ENCODE measurements around the gene NELFB. TPM values are rescaled to one million over a fixed set of nuclear protein-coding genes. Genes with fewer than 3 reads are reported as not detected.
A peak's percentile ranks its signal among the peaks of the same experiment; 100 is the strongest.

NELFB gene
- total RNA-seq, 2 donors from 2014 or later: 57.6 to 58.4 TPM

DNA sequence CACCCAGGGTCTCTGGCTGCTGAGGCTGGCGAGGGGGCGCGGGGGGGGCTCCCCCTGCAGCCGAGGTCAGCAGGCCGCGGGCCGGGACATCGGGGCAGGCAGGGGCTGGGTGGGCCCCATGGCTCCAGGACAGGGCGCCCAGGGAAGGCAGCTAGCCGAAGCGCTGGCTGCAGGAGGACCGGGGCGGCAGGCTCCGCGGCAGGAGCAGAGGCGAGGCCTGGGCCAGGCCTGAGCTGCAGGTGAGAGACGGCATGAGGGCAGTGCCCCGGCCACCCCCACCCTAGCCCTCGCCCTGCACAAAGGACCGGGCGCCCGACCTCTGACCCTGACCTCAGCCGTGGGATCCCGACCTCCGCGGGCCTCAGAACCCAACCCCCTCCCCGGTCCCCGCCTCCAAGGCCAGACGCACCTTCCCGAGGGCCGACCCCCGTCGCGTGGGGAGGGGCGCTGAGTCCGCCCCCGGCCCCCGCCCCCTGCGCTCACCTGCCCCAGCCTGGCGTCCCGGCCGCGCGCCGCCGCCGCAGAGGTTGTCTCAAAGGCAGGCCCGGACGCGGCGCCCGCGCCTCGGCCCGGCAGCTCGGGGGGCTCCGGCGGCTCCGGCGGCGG lies 33.5 kb upstream of the NELFB start:
- Mint-ChIP-seq H3K36me3 (no peaks in the 10 kb centered on the region), H3K27ac (no peak overlapping the region), H3K9me3 (no peaks in the 10 kb centered on the region)
- DNase-seq (ENCODE audit: low spot score in 2 of 2) (no peak), ATAC-seq (no peak)

DNA sequence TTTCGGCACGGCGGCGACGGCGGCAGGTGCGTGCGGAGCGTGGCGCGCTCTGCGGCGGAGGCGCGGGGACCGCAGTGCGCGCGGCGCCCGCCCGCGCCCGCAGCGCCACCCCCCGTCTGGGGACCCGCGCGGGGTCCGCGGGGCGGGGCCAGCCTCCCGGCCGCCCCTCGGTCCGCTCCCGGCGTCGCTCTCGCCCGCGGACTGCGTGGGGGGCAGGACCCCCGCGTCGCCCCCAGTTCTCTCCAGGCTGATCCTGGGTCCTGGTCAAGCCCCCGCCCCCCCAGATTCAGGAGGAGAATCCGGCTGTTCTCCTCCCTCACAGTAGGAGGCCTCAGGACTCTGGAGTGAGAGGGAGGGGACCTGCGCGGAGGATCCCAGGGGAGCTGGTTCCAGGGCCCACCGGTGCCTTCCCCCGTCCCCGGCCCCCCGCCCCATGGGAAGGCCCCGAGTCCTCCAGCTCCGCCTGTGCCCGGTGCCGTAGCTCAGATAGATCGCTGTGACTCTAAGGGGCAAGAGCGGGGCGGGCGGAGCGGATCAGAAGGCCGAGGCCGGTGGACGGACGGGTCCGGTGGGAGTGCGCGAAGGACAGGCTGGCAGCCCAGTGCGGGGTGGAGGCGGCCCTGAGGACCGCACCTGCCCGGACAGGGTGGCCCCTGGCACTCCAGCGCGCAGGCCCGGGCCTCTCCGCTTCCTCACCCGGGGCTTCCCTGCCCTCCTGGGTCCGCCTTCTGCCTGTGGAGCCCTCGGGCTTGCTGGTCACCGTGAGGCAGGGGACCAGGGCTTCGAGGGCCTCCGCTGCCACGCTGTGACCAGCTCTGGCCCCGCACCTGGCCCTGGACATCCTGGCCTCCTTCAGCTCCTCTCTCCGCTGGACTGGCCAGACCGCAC lies 32.7 kb upstream of the NELFB start, which contains the start of gene RNF208:
TSS of gene RNF208 (minus strand) at position 51 of the 888 bp plus-strand sequence. CDS start 1,028 bp downstream, outside the sequence.
- H3K36me3 Mint-ChIP-seq: no peaks in the 10 kb centered on the region
- peak within 1 kb of the TSS; percentile 36 to 57 for H3K27ac Mint-ChIP-seq
- H3K9me3 Mint-ChIP-seq: no peaks in the 10 kb centered on the region
- ATAC-seq (peak in 1 of 2 donors; percentile 7), DNase-seq (ENCODE audit: low spot score in 2 of 2) (no peak)

DNA sequence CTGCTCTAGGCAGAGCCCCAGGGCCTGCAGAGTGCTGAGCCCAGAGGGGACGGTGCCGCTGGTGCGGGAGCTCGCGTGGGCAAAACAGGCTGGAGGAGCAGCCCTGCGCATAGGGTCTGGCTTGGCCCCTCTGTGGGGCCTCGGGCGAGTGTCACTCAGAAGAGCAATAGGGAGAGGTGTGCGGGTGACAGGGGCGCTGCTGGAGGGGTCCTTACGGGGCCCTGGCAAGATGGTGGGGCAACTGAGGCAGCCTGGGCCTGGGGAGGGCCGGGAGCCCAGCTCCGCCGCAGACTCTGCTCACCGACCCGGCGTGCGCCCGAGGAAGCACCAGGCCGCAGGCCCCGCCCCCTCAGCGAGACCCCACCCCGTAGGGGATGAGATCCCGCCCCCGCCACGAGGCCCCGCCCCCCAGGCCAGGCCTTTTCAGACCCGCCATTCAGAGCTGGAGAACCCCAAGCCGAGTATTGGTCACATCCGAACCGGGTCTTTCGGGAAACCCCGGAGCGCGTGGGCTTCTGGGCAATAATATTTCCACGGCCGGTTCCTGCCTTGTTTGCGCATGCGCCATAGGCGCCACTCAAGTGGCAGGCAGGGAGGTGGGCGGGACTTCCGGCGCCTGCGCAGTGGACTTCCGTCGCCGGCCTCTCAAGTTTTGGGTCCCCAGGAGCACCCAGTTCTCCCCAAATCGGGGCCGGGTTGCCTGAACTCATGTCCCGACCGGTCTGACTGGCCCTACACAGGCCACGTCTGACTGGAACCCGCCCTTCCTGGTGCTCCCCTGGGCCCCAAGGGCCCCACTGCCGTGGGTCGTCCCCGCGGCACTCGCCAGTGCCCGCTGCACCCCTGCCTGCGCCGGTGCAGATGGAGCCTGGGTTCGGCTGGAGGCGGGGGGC lies 31.8 kb upstream of the NELFB start:
- H3K36me3 Mint-ChIP-seq: no peaks in the 10 kb centered on the region
- H3K27ac Mint-ChIP-seq: peak overlapping the region; percentile 36 to 57
- peak; percentile 84 to 89 for ATAC-seq
- no peaks in the 10 kb centered on the region for H3K9me3 Mint-ChIP-seq
- peak; percentile 98 for DNase-seq (ENCODE audit: low spot score in 2 of 2)

DNA sequence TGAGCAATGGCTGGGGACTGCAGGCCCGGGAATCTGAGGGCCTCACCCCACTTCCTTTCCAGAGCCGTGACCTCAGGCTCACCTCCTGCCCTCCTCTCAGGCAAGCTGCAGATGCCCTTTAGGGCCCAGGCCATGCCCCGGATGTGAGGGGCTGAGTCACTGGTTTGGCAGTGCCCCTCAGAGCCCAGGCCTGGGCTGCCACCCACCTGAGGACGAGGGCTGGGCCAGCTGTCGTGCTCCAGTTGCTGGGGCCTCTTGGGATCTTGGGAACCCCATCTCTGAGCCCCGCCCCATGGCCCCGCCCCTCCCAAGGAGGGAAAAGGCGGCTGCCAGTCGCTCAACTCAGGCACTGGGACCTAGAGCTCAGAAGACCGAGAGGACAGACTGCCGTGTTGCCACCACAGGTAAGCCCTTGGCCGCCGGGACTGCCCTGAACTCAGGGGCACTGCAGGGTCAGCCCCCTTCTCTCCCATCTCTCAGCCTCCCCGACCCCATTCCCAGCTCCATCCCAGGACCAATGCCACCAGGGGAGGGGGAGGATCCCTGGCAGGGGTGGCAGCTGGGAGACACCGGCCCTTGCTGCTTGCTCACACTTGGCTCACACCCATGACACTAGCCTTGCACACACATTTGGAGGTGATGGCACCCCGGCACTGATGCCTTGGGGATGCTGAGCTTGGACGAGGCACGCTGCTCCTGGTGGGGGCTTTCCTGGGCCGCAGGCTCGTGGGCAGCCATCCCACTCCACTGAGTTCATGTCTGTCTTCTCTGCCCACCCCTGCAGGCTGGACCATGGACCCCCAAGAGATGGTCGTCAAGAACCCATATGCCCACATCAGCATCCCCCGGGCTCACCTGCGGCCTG lies 30.1 kb upstream of the NELFB start, which contains the start of gene CYSRT1:
TSS of gene CYSRT1 (plus strand) at position 345 of the 865 bp plus-strand sequence. CDS start at position 793, 448 bp downstream.
- ATAC-seq (no peak), DNase-seq (ENCODE audit: low spot score in 2 of 2) (no peak)
- Mint-ChIP-seq H3K9me3 (no peaks in the 10 kb centered on the region), H3K36me3 (no peaks in the 10 kb centered on the region), H3K27ac (peak within 1 kb of the TSS; percentile 55 to 57)

DNA sequence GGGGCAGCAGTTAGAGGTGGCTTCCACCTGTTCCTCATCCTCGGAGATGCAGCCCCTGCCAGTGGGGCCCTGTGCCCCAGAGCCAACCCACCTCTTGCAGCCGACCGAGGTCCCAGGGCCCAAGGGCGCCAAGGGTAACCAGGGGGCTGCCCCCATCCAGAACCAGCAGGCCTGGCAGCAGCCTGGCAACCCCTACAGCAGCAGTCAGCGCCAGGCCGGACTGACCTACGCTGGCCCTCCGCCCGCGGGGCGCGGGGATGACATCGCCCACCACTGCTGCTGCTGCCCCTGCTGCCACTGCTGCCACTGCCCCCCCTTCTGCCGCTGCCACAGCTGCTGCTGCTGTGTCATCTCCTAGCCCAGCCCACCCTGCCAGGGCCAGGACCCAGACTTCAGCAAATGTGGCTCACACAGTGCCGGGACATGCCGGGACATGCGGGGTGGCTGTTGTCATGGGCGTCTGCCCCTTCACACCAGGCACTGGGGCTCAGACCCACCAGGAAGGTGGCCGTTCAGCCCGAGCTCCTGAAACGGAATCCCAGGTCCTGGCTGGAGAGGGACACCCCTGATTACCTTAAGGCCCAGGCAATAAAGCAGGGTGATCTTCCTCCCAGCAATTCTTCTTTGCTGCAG lies 29.3 kb upstream of the NELFB start:
- Mint-ChIP-seq H3K9me3 (no peaks in the 10 kb centered on the region), H3K36me3 (no peaks in the 10 kb centered on the region), H3K27ac (no peak overlapping the region)
- ATAC-seq (no peak), DNase-seq (ENCODE audit: low spot score in 2 of 2) (no peak)

DNA sequence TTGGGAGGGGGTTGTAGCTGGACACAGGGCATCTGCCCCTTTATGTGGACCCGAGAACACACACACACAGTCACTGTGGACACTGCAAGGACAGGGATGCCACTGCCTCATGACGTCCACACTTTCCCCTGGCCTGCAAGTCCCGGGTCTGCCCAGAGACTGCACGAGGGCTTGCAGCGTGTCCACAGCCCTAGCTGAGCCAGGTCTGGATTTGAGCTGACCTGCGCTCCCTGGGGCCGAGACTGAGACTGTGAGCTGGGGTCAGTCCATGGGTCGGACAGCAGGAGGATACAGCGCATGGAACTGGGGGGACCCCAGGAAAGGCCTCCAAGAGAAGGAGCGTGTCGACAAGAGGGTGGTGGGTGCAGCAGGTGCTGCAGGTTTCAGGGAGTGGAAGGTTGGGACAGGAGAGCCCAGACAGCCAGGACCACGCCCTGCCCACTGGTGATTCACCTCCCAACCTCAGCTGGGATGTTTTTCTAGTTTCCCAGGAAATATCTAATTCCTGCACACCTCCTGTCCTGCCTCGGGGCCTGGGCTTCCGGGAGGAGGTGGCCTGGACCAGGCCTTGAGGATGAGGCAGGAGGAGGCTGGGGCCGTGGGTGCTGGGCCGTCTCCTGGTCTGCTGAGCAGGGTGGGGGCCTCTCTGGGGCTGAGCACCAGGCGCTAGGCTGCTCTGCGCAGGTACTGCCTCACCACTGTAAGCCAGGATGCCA lies 28.6 kb upstream of the NELFB start:
- ATAC-seq: no peak
- H3K36me3 Mint-ChIP-seq: no peaks in the 10 kb centered on the region
- no peak for DNase-seq (ENCODE audit: low spot score in 2 of 2)
- H3K27ac Mint-ChIP-seq: no peak overlapping the region
- H3K9me3 Mint-ChIP-seq: no peaks in the 10 kb centered on the region

DNA sequence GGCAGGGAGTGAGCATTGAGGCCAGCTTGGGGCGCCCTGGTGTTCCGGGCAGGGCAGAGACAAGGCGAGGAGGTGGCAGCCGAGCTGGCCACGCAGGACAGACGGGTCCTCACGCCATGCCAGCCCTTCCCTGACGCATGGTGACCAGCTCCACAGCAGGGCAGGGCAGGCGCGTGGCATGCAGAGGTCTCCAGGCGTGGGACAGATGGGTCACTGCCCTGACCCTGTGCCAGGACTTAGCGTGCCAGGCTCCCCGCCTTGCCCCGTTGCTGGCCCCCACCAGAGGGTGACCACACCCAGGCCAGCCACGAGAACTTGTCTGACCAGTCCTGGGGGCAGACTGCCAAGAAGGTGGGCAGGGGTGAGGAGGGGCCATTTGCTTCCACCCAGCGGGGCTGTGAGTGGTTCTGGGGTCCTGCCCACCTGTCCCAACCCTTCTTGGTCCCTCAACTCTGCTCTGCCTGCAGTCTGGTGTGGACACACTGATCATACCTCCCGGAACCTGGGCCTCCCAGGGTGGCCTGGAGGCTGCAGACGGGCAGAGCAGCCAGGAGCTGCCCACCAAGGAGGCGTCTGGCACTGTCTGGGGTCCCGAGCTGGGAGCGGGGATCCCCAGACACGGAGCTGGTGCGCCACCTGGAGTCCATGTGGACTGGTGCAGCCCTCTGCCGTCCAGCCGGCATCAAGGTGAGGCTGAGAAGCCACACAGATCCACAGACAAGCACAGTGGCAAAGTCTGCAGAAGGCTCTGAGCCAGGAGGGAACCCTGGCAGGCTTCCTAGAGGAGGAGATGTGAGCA lies 27.9 kb upstream of the NELFB start, which contains the start of gene RNF224:
TSS of gene RNF224 (plus strand) at position 449 of the 799 bp plus-strand sequence. CDS start 834 bp downstream, outside the sequence.
- Mint-ChIP-seq H3K36me3 (no peaks in the 10 kb centered on the region), H3K27ac (peak within 1 kb of the TSS in 1 of 2 donors; percentile 16), H3K9me3 (no peaks in the 10 kb centered on the region)
- ATAC-seq (peak; percentile 41 to 55), DNase-seq (ENCODE audit: low spot score in 2 of 2) (peak; percentile 77 to 86)

DNA sequence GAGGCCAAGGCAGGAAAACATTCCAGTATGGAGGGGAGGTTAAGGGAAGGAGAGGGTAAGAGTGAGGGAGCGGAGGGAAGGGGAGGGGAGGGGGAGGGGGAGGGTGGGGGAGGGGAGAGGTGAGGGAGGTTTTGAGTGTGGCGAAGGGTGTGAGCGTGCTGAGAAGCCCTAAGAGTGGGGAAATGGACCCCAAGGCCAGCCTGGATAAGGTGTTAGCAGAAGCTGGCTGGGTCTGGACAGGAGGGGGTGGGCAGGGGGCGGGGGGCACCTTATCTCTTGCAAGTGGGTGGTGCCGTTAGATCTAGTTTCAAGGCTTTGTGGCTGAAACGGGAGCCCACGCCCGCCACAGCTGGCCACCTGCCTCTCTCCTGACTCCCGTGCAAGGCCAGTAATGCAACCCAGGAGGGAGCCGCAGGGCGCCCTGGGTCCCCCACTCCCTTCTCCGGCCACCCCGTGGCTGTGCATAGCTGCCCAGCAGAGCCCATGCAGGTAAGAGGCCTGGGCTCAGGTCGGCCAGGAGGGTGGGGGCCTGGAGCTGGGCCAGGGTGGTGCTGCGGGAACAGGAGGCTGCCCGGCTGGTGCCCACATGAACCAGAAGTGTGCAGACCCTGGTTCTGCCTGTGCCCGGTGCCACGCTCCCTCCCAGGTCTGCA lies 27.1 kb upstream of the NELFB start:
- ATAC-seq: no peak
- Mint-ChIP-seq H3K9me3 (no peaks in the 10 kb centered on the region), H3K36me3 (no peaks in the 10 kb centered on the region), H3K27ac (peak overlapping the region in 1 of 2 donors; percentile 16)
- DNase-seq (ENCODE audit: low spot score in 2 of 2): no peak

DNA sequence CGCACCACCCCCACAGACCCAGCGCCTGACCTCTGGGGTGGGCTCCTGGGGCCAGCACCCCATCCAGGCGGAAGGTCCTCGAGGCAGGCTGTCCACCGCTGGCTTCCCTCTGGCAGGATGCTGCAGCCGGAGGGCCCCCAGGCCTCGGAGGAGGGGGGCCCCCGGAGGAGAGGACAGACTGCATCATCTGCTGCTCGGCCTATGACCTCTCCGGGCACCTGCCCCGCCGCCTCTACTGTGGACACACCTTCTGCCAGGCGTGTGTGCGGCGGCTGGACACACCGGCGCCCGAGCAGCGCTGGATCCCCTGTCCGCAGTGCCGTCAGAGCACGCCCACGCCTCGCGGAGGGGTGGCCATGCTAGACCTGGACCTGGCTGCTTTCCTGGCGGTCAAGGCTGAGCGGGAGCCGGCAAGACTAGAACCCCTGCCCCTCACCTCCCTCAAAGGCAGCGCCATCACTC lies 26.6 kb upstream of the NELFB start:
- ATAC-seq (no peak), DNase-seq (ENCODE audit: low spot score in 2 of 2) (no peak)
- Mint-ChIP-seq H3K36me3 (no peaks in the 10 kb centered on the region), H3K27ac (no peak overlapping the region), H3K9me3 (no peaks in the 10 kb centered on the region)

DNA sequence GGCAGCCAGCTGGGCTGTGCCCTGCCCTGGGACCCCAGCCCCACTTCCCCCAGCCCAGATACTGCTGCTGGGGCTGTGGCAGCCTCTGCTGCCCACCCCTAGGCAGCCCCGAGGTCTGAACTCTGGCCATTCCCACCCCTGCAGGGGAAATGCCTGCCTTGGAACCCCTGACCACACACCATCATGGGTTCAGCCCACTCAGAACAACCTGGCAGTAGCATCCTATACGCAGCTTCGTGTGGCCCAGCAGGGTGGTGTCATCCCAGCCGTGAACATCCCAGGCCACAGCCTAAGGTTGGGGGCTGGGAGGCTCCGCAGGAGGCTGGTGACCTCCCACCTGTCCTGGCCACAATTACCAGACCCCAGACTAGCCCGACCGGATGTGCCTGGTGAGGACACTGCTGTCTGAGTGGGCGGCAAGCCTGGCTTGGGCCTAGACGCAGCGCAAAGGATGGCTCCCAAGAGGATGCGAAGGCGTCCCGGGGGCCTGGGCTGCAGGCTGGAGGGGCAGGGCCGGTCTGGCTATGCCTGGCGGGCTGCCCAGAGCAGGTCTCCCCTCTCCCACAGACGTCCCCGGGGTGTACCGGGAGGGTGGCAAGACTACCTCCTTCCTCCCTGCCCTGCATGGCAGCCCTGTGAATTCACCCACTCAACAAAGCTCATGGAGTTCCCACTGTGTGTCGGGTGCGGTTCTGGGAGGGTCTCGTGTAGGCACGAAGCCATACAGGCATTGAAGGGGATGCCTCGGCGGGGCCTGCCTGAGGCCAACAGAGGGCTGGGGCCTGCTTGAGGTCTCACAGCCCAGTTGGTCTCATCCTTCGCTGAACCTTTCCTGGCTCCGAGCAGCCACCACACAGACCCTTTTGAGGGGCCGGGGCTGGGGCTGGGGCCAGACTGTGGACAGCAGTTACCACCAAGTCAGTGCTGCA lies 25.9 kb upstream of the NELFB start:
- H3K9me3 Mint-ChIP-seq: no peaks in the 10 kb centered on the region
- no peaks in the 10 kb centered on the region for H3K36me3 Mint-ChIP-seq
- ATAC-seq (no peak), DNase-seq (ENCODE audit: low spot score in 2 of 2) (no peak)
- no peak overlapping the region for H3K27ac Mint-ChIP-seq

DNA sequence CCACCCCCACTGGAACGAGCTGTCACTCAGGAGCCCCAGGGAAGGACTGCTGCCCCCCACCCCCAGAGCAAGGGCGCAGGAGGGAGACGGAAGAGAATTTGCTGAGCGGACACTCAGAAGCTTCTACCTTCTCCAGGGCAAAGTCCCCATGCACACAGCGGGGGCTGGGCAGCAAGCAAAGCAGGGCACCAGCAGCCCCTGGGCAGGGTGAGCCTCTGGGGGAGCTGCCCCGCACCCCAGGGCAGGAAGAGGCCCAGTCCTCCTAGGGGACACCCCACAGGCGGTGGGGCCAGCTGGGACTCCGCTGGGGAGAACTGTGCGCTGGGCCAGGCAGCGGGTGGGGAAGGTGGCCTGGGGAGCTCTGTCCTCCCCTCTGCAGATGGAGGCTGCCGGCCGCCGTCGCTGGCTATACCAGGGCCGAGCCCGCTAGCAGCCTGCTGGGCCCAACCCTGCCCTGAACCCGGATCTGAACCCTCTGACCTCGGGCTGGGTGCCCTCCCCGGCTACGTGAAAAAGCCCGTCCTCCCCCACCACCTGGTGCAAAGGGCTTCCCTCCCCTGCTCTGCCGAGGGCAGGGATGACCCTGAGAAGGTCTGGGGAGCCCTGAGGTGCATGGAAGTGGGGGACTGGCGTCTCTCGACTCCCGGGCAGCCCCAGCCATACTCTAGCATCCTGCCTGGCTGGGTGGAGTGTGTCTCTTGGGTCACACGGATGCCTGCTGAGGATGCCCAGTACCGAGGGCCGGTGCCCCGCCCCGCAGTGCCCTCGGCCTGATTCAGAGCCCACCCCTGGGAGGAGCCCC lies 25.0 kb upstream of the NELFB start:
- Mint-ChIP-seq H3K9me3 (no peaks in the 10 kb centered on the region), H3K36me3 (no peaks in the 10 kb centered on the region), H3K27ac (no peak overlapping the region)
- DNase-seq (ENCODE audit: low spot score in 2 of 2): no peak
- ATAC-seq: no peak

DNA sequence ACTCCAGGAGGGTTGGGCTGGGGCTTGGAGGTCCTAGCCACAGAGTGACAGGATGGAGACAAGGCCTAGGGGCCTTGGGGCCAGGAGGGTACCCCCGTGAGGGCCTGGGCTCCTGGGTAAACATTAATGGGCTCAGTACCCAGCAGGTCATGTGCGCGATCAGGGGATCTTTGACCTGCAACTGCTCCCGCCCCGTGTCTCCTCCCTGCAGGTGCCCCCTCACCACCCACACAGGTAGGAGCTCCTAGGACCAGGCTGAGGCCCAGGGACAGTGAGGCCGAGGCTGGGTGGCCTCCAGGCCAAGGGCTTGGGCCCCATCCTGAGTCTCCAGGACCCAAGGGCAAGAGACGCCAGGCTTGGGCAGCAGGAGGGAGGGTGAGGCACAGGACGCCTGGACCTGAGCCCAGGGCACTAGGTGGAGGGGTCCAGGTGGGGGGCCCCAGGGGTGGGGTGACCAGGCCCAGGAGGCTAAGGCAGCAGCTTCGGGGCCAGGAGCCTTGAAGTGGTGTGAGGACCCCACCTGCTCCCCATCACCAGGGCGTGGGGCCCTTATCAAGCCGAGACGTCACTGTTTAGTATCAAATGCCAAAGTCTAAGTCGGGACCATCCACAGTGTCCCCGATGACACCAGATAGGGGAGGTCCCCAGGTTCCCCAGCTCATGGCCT lies 24.3 kb upstream of the NELFB start, which contains the start of gene SLC34A3:
TSS of gene SLC34A3 (plus strand) at position 197 of the 667 bp plus-strand sequence. CDS start 802 bp downstream, outside the sequence.
- DNase-seq (ENCODE audit: low spot score in 2 of 2) (no peak), ATAC-seq (no peak)
- Mint-ChIP-seq H3K9me3 (no peaks in the 10 kb centered on the region), H3K36me3 (no peaks in the 10 kb centered on the region), H3K27ac (no peak within 1 kb of the TSS)
